Panc1 (cell line): ENCODE measurements around the gene GPX3.

Experiments
- REST ChIP-seq, 2 experiments: IDR thresholded peaks; 2 replicates each; pipeline ENCODE4 v1.6.1; 2011 to 2012; ENCODE audit warnings: low read depth in 2 of 2, control low read depth in 1 of 2, low read length in 1 of 2, mild to moderate bottlenecking in 1 of 2, moderate library complexity in 1 of 2; ENCODE audit not compliant: insufficient read depth in 1 of 2
- TCF7L2 ChIP-seq: IDR thresholded peaks from 2 replicates; pipeline ENCODE4 v1.6.1; 2011; ENCODE audit warnings: mild to moderate bottlenecking, low read depth, low read length, inconsistent platforms
- TF ChIP-seq, protein P1 (sequence below): fragments of 450-650 bp; IDR thresholded peaks from 2 replicates; pipeline ENCODE4 v1.5.1; 2017; ENCODE audit warnings: mild to moderate bottlenecking

DNA sequence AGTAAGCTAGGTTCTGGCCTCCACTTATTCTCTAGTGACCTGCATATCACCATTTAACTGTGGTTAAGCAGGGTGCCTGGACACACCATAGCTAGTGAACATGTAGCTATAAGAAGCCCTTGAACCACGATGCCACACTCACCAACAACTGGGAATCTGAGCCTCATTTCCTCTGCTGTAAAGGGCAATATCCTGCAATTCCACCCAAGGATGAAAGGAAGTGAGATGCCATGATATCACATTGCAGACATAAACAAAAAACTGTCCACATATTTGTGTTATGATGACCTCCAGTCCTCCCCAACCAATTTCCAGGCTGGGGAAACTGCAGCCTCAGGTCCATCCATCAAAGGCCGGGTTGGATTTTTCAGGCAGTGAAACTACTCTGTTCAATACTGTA is 50.1 kb downstream of the GPX3 start:
- TF ChIP-seq, protein P1, sequence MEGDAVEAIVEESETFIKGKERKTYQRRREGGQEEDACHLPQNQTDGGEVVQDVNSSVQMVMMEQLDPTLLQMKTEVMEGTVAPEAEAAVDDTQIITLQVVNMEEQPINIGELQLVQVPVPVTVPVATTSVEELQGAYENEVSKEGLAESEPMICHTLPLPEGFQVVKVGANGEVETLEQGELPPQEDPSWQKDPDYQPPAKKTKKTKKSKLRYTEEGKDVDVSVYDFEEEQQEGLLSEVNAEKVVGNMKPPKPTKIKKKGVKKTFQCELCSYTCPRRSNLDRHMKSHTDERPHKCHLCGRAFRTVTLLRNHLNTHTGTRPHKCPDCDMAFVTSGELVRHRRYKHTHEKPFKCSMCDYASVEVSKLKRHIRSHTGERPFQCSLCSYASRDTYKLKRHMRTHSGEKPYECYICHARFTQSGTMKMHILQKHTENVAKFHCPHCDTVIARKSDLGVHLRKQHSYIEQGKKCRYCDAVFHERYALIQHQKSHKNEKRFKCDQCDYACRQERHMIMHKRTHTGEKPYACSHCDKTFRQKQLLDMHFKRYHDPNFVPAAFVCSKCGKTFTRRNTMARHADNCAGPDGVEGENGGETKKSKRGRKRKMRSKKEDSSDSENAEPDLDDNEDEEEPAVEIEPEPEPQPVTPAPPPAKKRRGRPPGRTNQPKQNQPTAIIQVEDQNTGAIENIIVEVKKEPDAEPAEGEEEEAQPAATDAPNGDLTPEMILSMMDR = no peak
- TF ChIP-seq TCF7L2 = no peak
- TF ChIP-seq REST (IDR thresholded peaks at IDR 0.05; ENCODE audit: insufficient read depth in 1 of 2, low read depth in 2 of 2, low read length in 1 of 2) = no peak
